Cardiac muscle cell (in vitro differentiated cells and primary cell): Measurements from ENCODE around the gene CCDC93. TPM values are rescaled to one million over a fixed set of nuclear protein-coding genes. Genes with fewer than 3 reads are reported as not detected.

Source experiments
- DNase-seq, 2 donors: peaks; one replicate each; pipeline versions ENCODE4 v3.0.0 to v3.0.0-alpha.2; 2010 to 2017; ENCODE audit warnings: low read depth in 1 of 2, low spot score in 1 of 2
- H3K27ac ChIP-seq: fragments of 200-600 bp; sonication (generic); 2 replicates; pipeline ENCODE4 v1.5.1; 2016
- H3K27me3 ChIP-seq: fragments of 200-600 bp; sonication (generic); 2 replicates; pipeline ENCODE4 v1.6.0; 2016; ENCODE audit warnings: control low read depth
- H3K36me3 ChIP-seq: fragments of 200-600 bp; sonication (generic); 2 replicates; pipeline ENCODE4 v1.5.1; 2016; ENCODE audit warnings: control low read depth
- H3K4me1 ChIP-seq: fragments of 200-600 bp; sonication (generic); 2 replicates; pipeline ENCODE4 v1.8.1; 2017; ENCODE audit warnings: low read depth, mild to moderate bottlenecking, mixed run types
- H3K4me3 ChIP-seq: fragments of 200-600 bp; sonication (generic); 2 replicates; pipeline ENCODE4 v1.5.1; 2016; ENCODE audit warnings: mild to moderate bottlenecking
- H3K9me3 ChIP-seq: fragments of 200-600 bp; sonication (generic); 2 replicates; pipeline ENCODE4 v1.5.1; 2017; ENCODE audit warnings: low read depth, mild to moderate bottlenecking, control low read depth
- CTCF ChIP-seq: IDR thresholded peaks from 2 replicates; pipeline ENCODE4 v1.5.1; 2012; ENCODE audit warnings: low read depth, mild to moderate bottlenecking, low read length
- polyA plus RNA-seq: library from polyadenylated mRNA; unstranded; fragments of >200 nt; fragmentation: Nextera tagmentation; extraction: Ambion mirVana; gene quantifications from 2 replicates; pipeline ENCODE4 v1.2.1, GENCODE V29; 2016
- total RNA-seq: library from RNA; depleted of rRNA; stranded (reverse); fragments of >200 nt; gene quantifications from 2 replicates; pipeline ENCODE4 v1.2.3, GENCODE V29; 2016

Gene CCDC93
- total and polyA plus RNA-seq, 2 experiments from 2014 or later: 16.9 to 20.8 TPM

- DNase-seq: no peak
- Histone ChIP-seq H3K27me3 (no peaks in the 10 kb centered on the region), H3K4me3 (no peak overlapping the region), H3K27ac (no peak overlapping the region), H3K36me3 (no peaks in the 10 kb centered on the region), H3K9me3 (no peaks in the 10 kb centered on the region), H3K4me1 (no peaks in the 10 kb centered on the region)
- no peak for TF ChIP-seq CTCF
Measured at GRCh38 chr2:117902933-117903332, 110.9 kb downstream of the CCDC93 start.

- no peak for TF ChIP-seq CTCF
- Histone ChIP-seq H3K4me1 (no peaks in the 10 kb centered on the region), H3K27me3 (no peaks in the 10 kb centered on the region), H3K9me3 (no peaks in the 10 kb centered on the region), H3K4me3 (no peak overlapping the region), H3K27ac (no peak overlapping the region), H3K36me3 (no peaks in the 10 kb centered on the region)
- no peak for DNase-seq
Measured at GRCh38 chr2:117888897-117889296, 125.0 kb downstream of the CCDC93 start.

- no peak for TF ChIP-seq CTCF
- H3K4me1 ChIP-seq: no peaks in the 10 kb centered on the region
- no peak for DNase-seq
- no peak overlapping the region for H3K27ac ChIP-seq
- no peak overlapping the region for H3K4me3 ChIP-seq
- no peaks in the 10 kb centered on the region for H3K27me3 ChIP-seq
- no peaks in the 10 kb centered on the region for H3K36me3 ChIP-seq
- H3K9me3 ChIP-seq: no peaks in the 10 kb centered on the region
Measured at GRCh38 chr2:117885308-117885707, 128.6 kb downstream of the CCDC93 start.

GRCh38 chr2:117879003-117879402, 134.9 kb downstream of the CCDC93 start:
- Histone ChIP-seq H3K4me3 (no peak overlapping the region), H3K4me1 (no peaks in the 10 kb centered on the region), H3K9me3 (no peaks in the 10 kb centered on the region), H3K27ac (no peak overlapping the region), H3K27me3 (no peaks in the 10 kb centered on the region), H3K36me3 (no peaks in the 10 kb centered on the region)
- no peak for DNase-seq
- no peak for TF ChIP-seq CTCF

GRCh38 chr2:117875786-117876185, 138.1 kb downstream of the CCDC93 start:
- DNase-seq: no peak
- Histone ChIP-seq H3K27ac (no peak overlapping the region), H3K4me3 (no peak overlapping the region), H3K27me3 (no peaks in the 10 kb centered on the region), H3K4me1 (no peaks in the 10 kb centered on the region), H3K9me3 (no peaks in the 10 kb centered on the region), H3K36me3 (no peaks in the 10 kb centered on the region)
- no peak for TF ChIP-seq CTCF

Other genes starting within 250 kb of the CCDC93 start
- 27.0 and 30.6 TPM in 2 replicates for gene DDX18, start 199.4 kb downstream of the CCDC93 start, total RNA-seq
- 33.3 and 33.6 TPM in 2 replicates for gene DDX18, start 199.4 kb downstream of the CCDC93 start, polyA plus RNA-seq
- gene INSIG2, start 74.4 kb upstream of the CCDC93 start, total RNA-seq: 12.4 and 21.8 TPM in 2 replicates
- gene INSIG2, start 74.4 kb upstream of the CCDC93 start, polyA plus RNA-seq: 62.2 and 62.8 TPM in 2 replicates